Measurements from ENCODE around the gene ETS1. TPM values are rescaled to one million over a fixed set of nuclear protein-coding genes. Genes with fewer than 3 reads are reported as not detected.

The ETS1 gene
- total RNA-seq, 1 donor from 2014 or later = 45.3 TPM

DNA sequence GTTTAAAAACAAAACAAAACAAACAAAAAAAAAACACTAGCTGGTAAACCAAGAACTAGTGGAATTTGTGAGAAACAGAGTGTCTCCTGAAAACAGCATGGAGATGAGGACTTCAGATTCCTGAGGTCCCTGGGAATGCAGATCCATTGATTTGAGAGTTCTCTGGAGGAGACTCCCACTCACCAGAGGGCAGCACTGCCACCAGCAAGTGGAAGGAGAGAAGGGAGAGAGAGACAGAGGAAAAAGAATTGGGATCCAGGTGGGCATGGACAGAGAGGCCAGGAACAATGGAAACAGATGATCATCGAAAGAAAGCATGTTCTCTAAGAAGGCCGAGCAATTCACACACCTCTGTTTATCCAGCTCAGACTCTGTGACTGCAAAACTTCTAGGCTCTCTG is 31.8 kb downstream of the ETS1 start:
- no peaks in the 10 kb centered on the region for H3K27me3 ChIP-seq (ENCODE audit: low read depth)
- intact Hi-C loops (cut with micrococcal nuclease) = loop anchor here (5.0 to 10.0 kb wide), 2 partner anchors 72 to 261 kb away; no protein-coding TSS in a partner anchor

DNA sequence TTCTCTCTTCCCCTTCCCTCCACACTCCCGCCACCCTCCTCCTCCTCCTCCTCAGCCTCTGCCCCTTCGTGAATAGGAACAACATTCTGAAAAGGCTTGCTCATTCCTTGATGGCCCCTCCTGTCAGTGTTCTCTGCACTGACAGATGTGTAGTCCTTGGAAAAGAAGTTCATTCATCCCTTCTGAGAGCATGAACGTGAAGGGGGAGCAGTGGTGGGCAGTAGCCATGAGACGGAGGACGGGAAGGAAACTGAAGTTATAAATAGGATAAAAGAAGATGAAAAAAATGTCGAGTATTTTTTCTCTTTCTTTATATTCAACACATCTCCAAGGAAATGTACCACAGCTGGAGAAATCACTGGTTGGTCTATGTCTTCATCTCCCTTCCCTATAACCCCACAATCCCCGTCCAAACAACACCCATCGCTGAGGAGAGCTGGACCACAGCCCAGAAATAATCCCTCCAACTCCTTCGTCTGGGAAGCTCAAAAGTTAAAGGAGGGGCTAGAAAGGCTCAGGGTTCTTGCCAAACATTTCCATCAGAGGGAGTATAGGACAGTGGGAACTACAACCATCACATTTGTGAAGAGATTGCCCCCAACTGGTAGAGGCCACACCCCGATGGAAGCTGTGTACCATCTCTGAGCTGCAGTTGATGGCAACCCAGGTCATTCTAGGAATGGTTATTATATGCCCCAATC is 33.5 kb downstream of the ETS1 start:
- Histone ChIP-seq H3K27me3 (ENCODE audit: low read depth) (no peaks in the 10 kb centered on the region), H3K27ac (replicated peaks) (peak overlapping the region; percentile 95), H3K4me3 (peak overlapping the region; percentile 7), H3K4me1 (peaks cover 59% of the 10 kb centered on the region), H3K9me3 (replicated peaks) (no peaks in the 10 kb centered on the region), H3K36me3 (no peaks in the 10 kb centered on the region)
- TF ChIP-seq, protein P1, sequence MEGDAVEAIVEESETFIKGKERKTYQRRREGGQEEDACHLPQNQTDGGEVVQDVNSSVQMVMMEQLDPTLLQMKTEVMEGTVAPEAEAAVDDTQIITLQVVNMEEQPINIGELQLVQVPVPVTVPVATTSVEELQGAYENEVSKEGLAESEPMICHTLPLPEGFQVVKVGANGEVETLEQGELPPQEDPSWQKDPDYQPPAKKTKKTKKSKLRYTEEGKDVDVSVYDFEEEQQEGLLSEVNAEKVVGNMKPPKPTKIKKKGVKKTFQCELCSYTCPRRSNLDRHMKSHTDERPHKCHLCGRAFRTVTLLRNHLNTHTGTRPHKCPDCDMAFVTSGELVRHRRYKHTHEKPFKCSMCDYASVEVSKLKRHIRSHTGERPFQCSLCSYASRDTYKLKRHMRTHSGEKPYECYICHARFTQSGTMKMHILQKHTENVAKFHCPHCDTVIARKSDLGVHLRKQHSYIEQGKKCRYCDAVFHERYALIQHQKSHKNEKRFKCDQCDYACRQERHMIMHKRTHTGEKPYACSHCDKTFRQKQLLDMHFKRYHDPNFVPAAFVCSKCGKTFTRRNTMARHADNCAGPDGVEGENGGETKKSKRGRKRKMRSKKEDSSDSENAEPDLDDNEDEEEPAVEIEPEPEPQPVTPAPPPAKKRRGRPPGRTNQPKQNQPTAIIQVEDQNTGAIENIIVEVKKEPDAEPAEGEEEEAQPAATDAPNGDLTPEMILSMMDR (IDR thresholded peaks at IDR 0.05; ENCODE audit: borderline replicate concordance) = peak; percentile 55
- no peak for DNase-seq
- intact Hi-C loops (cut with micrococcal nuclease) = loop anchor here (10.0 kb wide), 1 partner anchor 259 kb away; no protein-coding TSS in a partner anchor

More for the DNA sequence above, 31.8 kb downstream of the ETS1 start:
- no peak overlapping the region for H3K4me3 ChIP-seq
- TF ChIP-seq, protein P1 (IDR thresholded peaks at IDR 0.05; ENCODE audit: borderline replicate concordance) = peak; percentile 60
- H3K27ac ChIP-seq (replicated peaks) = peak overlapping the region; percentile 95
- no peaks in the 10 kb centered on the region for H3K9me3 ChIP-seq (replicated peaks)
- DNase-seq = no peak
- peaks cover 41% of the 10 kb centered on the region for H3K4me1 ChIP-seq
- H3K36me3 ChIP-seq = no peaks in the 10 kb centered on the region

DNA sequence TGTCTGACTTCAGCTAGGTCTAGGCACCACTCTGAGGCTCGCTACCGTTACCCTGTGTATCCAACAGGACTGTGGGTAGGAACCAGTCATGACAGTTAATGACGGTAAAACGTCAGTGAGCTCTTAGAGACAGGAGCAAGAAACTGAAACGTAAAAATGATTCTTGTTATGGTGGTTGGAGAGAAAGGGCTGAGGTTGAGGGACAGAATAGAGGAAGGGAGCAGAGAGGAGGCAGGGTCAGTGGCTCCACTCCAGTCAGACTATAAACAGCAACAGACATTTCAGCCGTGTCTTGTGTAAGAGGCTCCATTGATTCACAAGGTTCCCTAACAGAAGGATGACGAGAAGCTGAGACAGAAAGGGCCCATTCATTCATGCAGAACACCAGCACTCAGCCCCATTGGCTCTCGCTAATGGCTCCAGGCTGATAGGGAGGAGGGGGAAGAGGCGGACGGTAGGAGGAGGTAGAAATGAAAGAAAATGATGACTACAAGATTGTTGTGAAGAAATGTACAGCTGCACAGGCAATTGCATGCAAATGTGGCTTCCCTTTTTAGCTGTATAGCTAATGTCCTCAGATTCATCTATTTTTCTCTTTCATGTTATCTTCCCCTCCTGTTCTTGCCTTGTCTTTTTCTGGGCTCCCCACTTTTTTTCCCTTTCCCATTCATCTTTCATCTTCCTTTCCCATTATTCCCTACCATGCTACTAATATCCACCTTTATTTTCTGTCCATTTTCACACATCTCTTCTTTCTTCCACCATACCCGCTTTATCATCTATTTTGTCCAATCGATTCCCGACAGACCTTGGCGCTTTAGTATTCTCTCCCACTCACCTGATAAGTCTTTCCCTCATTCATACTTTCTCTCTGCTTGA is 34.3 kb downstream of the ETS1 start:
- DNase-seq = no peak
- Histone ChIP-seq H3K9me3 (replicated peaks) (no peaks in the 10 kb centered on the region), H3K4me3 (peak overlapping the region; percentile 7), H3K27me3 (ENCODE audit: low read depth) (no peaks in the 10 kb centered on the region), H3K36me3 (no peaks in the 10 kb centered on the region), H3K4me1 (peaks cover 67% of the 10 kb centered on the region), H3K27ac (replicated peaks) (peak overlapping the region; percentile 95)
- TF ChIP-seq, protein P1 (IDR thresholded peaks at IDR 0.05; ENCODE audit: borderline replicate concordance) = no peak
- intact Hi-C loops (cut with micrococcal nuclease) = loop anchor here (10.0 kb wide), 1 partner anchor 258 kb away; no protein-coding TSS in a partner anchor

DNA sequence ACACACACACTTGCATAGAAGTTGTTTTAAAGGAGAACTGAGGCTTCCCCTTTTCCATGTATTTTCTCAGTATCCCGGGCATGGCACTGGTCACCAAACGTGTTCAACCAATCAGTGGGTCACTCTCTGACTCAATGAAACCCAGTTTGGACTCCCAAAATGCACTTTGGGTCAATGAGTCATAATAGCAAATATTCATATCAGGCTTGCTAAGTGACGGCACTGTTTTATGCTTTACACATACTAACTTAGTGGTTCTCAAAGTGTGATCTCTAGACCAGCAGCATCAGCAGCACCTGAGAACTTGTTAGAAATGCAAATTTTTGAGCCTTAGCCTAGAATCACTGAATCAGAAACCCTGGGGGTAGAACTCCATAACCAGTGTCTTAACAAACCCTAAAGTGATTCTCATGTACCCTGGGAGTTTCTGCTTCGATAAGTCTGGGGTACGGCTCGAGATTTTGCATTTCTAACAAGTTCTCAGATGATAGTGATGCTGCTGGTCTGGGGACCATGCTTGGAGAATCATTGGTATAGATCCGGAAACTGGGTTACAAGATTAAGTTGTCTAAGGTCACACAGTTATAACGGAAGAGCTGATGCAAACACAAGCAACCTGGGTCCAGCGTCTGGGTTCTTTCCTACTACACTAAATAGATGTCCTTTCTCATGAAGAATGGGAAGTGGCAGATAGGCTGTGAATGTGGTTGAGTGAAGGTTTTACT is 35.6 kb downstream of the ETS1 start:
- TF ChIP-seq, protein P1 (IDR thresholded peaks at IDR 0.05; ENCODE audit: borderline replicate concordance) = no peak
- no peaks in the 10 kb centered on the region for H3K36me3 ChIP-seq
- no peaks in the 10 kb centered on the region for H3K9me3 ChIP-seq (replicated peaks)
- no peak for DNase-seq
- no peaks in the 10 kb centered on the region for H3K27me3 ChIP-seq (ENCODE audit: low read depth)
- H3K4me3 ChIP-seq = no peak overlapping the region
- intact Hi-C loops (cut with micrococcal nuclease) = loop anchor here (10.0 kb wide), 1 partner anchor 257 kb away; no protein-coding TSS in a partner anchor
- peaks cover 78% of the 10 kb centered on the region for H3K4me1 ChIP-seq
- H3K27ac ChIP-seq (replicated peaks) = peak overlapping the region; percentile 95

- intact Hi-C loops (cut with micrococcal nuclease) = loop anchor here (10.0 kb wide), 1 partner anchor 256 kb away; no protein-coding TSS in a partner anchor
- no peaks in the 10 kb centered on the region for H3K36me3 ChIP-seq
- peaks cover 83% of the 10 kb centered on the region for H3K4me1 ChIP-seq
- no peak overlapping the region for H3K4me3 ChIP-seq
- no peak for DNase-seq
- TF ChIP-seq, protein P1 (IDR thresholded peaks at IDR 0.05; ENCODE audit: borderline replicate concordance) = no peak
- peak overlapping the region; percentile 95 for H3K27ac ChIP-seq (replicated peaks)
- no peaks in the 10 kb centered on the region for H3K9me3 ChIP-seq (replicated peaks)
- H3K27me3 ChIP-seq (ENCODE audit: low read depth) = no peaks in the 10 kb centered on the region
Measured at GRCh38 chr11:128551058-128551457, 36.3 kb downstream of the ETS1 start.

All from left ventricle myocardium inferior (tissue), 1 donor.